Limb (tissue), 2 donors: ENCODE results near the gene ARHGAP8.

Experiments
- DNase-seq, 2 donors: peaks; one replicate each; pipeline ENCODE4 v3.0.0-alpha.2; 2016; ENCODE audit errors: extremely low spot score in 2 of 2

Gene ARHGAP8

DNA sequence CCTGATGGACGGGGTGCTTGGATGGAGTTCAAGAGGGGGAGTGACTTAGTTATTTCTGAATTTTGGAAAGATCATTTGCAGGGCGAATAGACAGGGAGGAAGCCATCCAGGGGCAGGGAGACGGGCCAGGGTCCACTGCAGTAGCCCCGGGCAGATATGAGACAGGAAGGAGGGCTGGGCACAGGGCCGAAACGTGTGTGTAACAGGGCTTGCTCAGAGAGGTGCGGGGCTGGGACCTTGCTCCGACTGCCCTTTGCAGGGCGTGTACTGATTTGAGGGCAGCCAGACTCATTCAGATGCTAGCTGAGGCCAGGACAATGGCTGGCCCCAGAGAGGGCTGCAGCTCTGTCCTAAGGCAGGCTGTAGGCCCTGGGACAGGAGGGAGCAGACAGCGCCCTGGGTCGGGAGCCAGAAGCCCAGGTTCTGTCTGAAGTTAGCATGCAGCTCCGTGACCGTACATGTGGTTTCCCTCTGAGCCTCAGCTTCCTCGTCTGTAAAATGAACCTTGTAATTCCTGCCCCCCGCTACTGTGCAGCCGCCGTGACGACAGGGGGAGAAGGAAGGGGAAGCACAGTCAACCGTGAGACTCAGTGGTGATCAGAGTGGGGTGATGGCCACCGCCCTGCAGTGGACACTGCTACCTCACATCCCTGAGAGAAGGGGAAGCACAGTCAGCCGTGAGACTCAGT is 154.0 kb downstream of the ARHGAP8 start:
- no peak for DNase-seq

- no peak for DNase-seq
Measured at GRCh38 chr22:44906999-44907644, 154.7 kb downstream of the ARHGAP8 start.

GRCh38 chr22:44907765-44908737 is 155.7 kb downstream of the ARHGAP8 start:
- DNase-seq, result no peak

GRCh38 chr22:44909241-44909640 is 156.9 kb downstream of the ARHGAP8 start:
- DNase-seq, result no peak
